HepG2 (cell line): ENCODE data around the gene MLYCD. TPM values are rescaled to one million over a fixed set of nuclear protein-coding genes. Genes with fewer than 3 reads are reported as not detected.

Experiments used
- ARHGAP35 ChIP-seq: sonication (generic); formaldehyde crosslinking; IDR thresholded peaks from 2 replicates; pipeline ENCODE4 v1.9.0; 2022; ENCODE audit warnings: mild to moderate bottlenecking, inconsistent platforms, moderate library complexity, missing genetic modification reagents, borderline replicate concordance
- ATF7-NPFF ChIP-seq: sonication (generic); formaldehyde crosslinking; IDR thresholded peaks from 2 replicates; pipeline ENCODE4 v1.8.1; 2023; ENCODE audit warnings: mild to moderate bottlenecking, low read depth, missing genetic modification reagents, moderate library complexity
- CBX2 ChIP-seq, 2 experiments: fragments of 200-600 bp in 1 of 2; sonication (generic); formaldehyde crosslinking in 1 of 2; IDR thresholded peaks; 2 replicates each; pipeline versions ENCODE4 v1.7.0 to v1.8.1; 2018 to 2022; ENCODE audit warnings: low read depth in 2 of 2, low read length in 1 of 2, mild to moderate bottlenecking in 1 of 2, missing genetic modification reagents in 1 of 2
- CBX5 ChIP-seq: sonication (generic); formaldehyde crosslinking; IDR thresholded peaks from 2 replicates; pipeline ENCODE4 v1.4.0; 2020; ENCODE audit warnings: missing genetic modification reagents, borderline replicate concordance
- EEA1 ChIP-seq: sonication (generic); formaldehyde crosslinking; IDR thresholded peaks from 2 replicates; pipeline ENCODE4 v1.5.1; 2020; ENCODE audit warnings: mild to moderate bottlenecking, missing genetic modification reagents, borderline replicate concordance
- FOXA3 ChIP-seq: IDR thresholded peaks from 2 replicates; pipeline ENCODE4 v1.6.1; 2016; ENCODE audit warnings: missing genetic modification reagents, missing compliant biosample characterization
- HNF4G ChIP-seq, 2 experiments: sonication (generic) in 1 of 2; formaldehyde crosslinking in 1 of 2; IDR thresholded peaks; 2 replicates each; pipeline versions ENCODE4 v1.4.0 to v1.6.1; 2011 to 2020; ENCODE audit warnings: borderline replicate concordance in 2 of 2, low read depth in 2 of 2, mild to moderate bottlenecking in 2 of 2, low read length in 1 of 2, missing genetic modification reagents in 1 of 2, moderate library complexity in 1 of 2
- HOXA9 ChIP-seq: sonication (generic); formaldehyde crosslinking; IDR thresholded peaks from 2 replicates; pipeline ENCODE4 v1.8.1; 2022; ENCODE audit warnings: missing genetic modification reagents, mild to moderate bottlenecking, moderate library complexity, borderline replicate concordance
- MAF1 ChIP-seq: sonication (generic); formaldehyde crosslinking; IDR thresholded peaks from 2 replicates; pipeline ENCODE4 v1.5.0; 2020; ENCODE audit warnings: missing genetic modification reagents, borderline replicate concordance
- PPARG ChIP-seq: conservative IDR thresholded peaks from 2 replicates; pipeline ENCODE4 v1.6.1; 2016; ENCODE audit warnings: missing biosample characterization, missing genetic modification reagents
- PRDM10 ChIP-seq: sonication (generic); formaldehyde crosslinking; IDR thresholded peaks from 2 replicates; pipeline ENCODE4 v1.4.0; 2020; ENCODE audit warnings: low read depth, missing genetic modification reagents
- RFXANK ChIP-seq: IDR thresholded peaks from 2 replicates; pipeline ENCODE4 v1.6.1; 2016
- TRAFD1 ChIP-seq: sonication (generic); formaldehyde crosslinking; IDR thresholded peaks from 2 replicates; pipeline ENCODE4 v1.5.1; 2020; ENCODE audit warnings: missing genetic modification reagents, mild to moderate bottlenecking, borderline replicate concordance
- ZBTB1 ChIP-seq: sonication (generic); formaldehyde crosslinking; IDR thresholded peaks from 2 replicates; pipeline ENCODE4 v1.4.0; 2020; ENCODE audit warnings: missing genetic modification reagents, borderline replicate concordance
- ZGPAT ChIP-seq: IDR thresholded peaks from 2 replicates; pipeline ENCODE4 v1.6.1; 2016; ENCODE audit warnings: mild to moderate bottlenecking
- ZNF124 ChIP-seq: sonication (generic); formaldehyde crosslinking; IDR thresholded peaks from 2 replicates; pipeline ENCODE4 v1.4.0; 2020; ENCODE audit warnings: missing genetic modification reagents
- ZNF317 ChIP-seq: sonication (generic); formaldehyde crosslinking; IDR thresholded peaks from 2 replicates; pipeline ENCODE4 v1.5.0; 2020; ENCODE audit warnings: mild to moderate bottlenecking, missing genetic modification reagents
- ZNF329 ChIP-seq: sonication (generic); formaldehyde crosslinking; IDR thresholded peaks from 2 replicates; pipeline ENCODE4 v1.9.0; 2021; ENCODE audit warnings: low read depth, mild to moderate bottlenecking, missing genetic modification reagents
- ZNF431 ChIP-seq: sonication (generic); formaldehyde crosslinking; IDR thresholded peaks from 2 replicates; pipeline ENCODE4 v1.9.0; 2022; ENCODE audit warnings: missing genetic modification reagents, low read depth, mild to moderate bottlenecking, borderline replicate concordance
- ZNF674 ChIP-seq: sonication (generic); formaldehyde crosslinking; IDR thresholded peaks from 2 replicates; pipeline ENCODE4 v1.5.0; 2020; ENCODE audit warnings: low read depth, mild to moderate bottlenecking, missing genetic modification reagents
- ZNF773 ChIP-seq: sonication (generic); formaldehyde crosslinking; IDR thresholded peaks from 2 replicates; pipeline ENCODE4 v1.4.0; 2020; ENCODE audit warnings: missing genetic modification reagents, borderline replicate concordance
- polyA plus RNA-seq, 8 experiments: library from polyadenylated mRNA; depleted of rRNA in 3 of 8; stranded (reverse) in 7 of 8; unstranded in 1 of 8; fragments of >200 nt; fragmentation: Illumina TruSeq in 4 of 8; extraction: Trizol in 4 of 8; gene quantifications; 2 replicates each; pipeline versions ENCODE4 v1.2.1 to v1.2.3, GENCODE V29; 2011 to 2016; ENCODE audit warnings: low read depth in 4 of 8, missing spikeins in 1 of 8, mixed read lengths in 1 of 8; ENCODE audit not compliant: insufficient read depth in 1 of 8
- total RNA-seq, 5 experiments: library from RNA; depleted of rRNA; stranded (reverse); fragments of >200 nt; fragmentation: Illumina TruSeq; extraction: Trizol; gene quantifications; 2 replicates each; pipeline ENCODE4 v1.2.3, GENCODE V29; 2016; ENCODE audit warnings: low read depth in 1 of 5

Gene MLYCD
- total and polyA plus RNA-seq, 2 of the 13 experiments (the other 11 are each of a cell fraction or from before 2014, with no cell fraction given), result 1.8 to 4.0 TPM

GRCh38 chr16:83899272-83899897 is 470 bp downstream of the MLYCD start (continued):
- TF ChIP-seq ZGPAT (CRISPR knock-in tag), result 0 out of 2 replicates have a peak, but pooled peaks have one; percentile 13
- no peak for TF ChIP-seq TRAFD1
- TF ChIP-seq RFXANK, result no peak
- no peak for TF ChIP-seq ZNF674 (CRISPR knock-in tag)
- peak; percentile 88; the same call in 1 of the 2 replicates for TF ChIP-seq EEA1 (CRISPR knock-in tag)
- no peak; the same call in 1 of the 2 replicates for TF ChIP-seq ZNF431 (CRISPR knock-in tag)
- no peak for TF ChIP-seq CBX2 (IDR thresholded peaks at IDR 0.05; ENCODE audit: low read depth, low read length)
- TF ChIP-seq CBX2 (CRISPR knock-in tag; IDR thresholded peaks at IDR 0.05; ENCODE audit: low read depth), result no peak
- peak; percentile 9; the same call in 1 of the 2 replicates for TF ChIP-seq PPARG (CRISPR knock-in tag)
- TF ChIP-seq ARHGAP35 (CRISPR knock-in tag), result peak; percentile 67; the same call in 1 of the 2 replicates
- TF ChIP-seq CBX5, result no peak
- TF ChIP-seq FOXA3 (CRISPR knock-in tag), result no peak
- TF ChIP-seq ATF7-NPFF, result no peak; the same call in 1 of the 2 replicates
- TF ChIP-seq ZNF124, result no peak
- TF ChIP-seq HOXA9 (CRISPR knock-in tag), result peak; percentile 61; the same call in 1 of the 2 replicates
- no peak for TF ChIP-seq PRDM10
- no peak; the same call in 1 of the 2 replicates for TF ChIP-seq ZNF773
- TF ChIP-seq ZNF329 (CRISPR knock-in tag), result no peak
- TF ChIP-seq ZBTB1, result no peak
- TF ChIP-seq HNF4G (IDR thresholded peaks at IDR 0.05; ENCODE audit: borderline replicate concordance, low read depth, low read length), result no peak
- peak; percentile 41; the same call in 1 of the 2 replicates for TF ChIP-seq HNF4G (CRISPR knock-in tag; IDR thresholded peaks at IDR 0.05; ENCODE audit: borderline replicate concordance, low read depth)
- no peak for TF ChIP-seq ZNF317 (CRISPR knock-in tag)
- no peak for TF ChIP-seq MAF1 (CRISPR knock-in tag)
